Embryonic facial prominence (tissue), 1 donor: ENCODE measurements around the gene PIGS.
"Not testable (repeated sequence)": the region's sequence is repeated elsewhere in the genome, so short reads cannot be mapped to it uniquely, and the experiment has no call there.

ENCODE experiments used
- DNase-seq: peaks from one replicate; pipeline ENCODE4 v3.0.0-alpha.2; 2016; ENCODE audit errors: extremely low spot score

PIGS gene

GRCh38 chr17:28529013-28529400, 42.3 kb downstream of the PIGS start:
- DNase-seq, result no peak

- DNase-seq, result no peak
These were observed 42.9 kb downstream of the PIGS start for GRCh38 chr17:28528327-28529012.

GRCh38 chr17:28527859-28528258, 43.5 kb downstream of the PIGS start:
- DNase-seq, result no peak

- no peak for DNase-seq
These were observed 44.1 kb downstream of the PIGS start for GRCh38 chr17:28527181-28527681.

- no peak for DNase-seq
These were observed 44.9 kb downstream of the PIGS start for GRCh38 chr17:28526381-28526780.

- DNase-seq, result no peak
These were observed 46.6 kb downstream of the PIGS start for GRCh38 chr17:28524476-28525424.

- no peak for DNase-seq
These were observed 47.4 kb downstream of the PIGS start for GRCh38 chr17:28523876-28524275.

- DNase-seq, result no peak
These were observed 48.1 kb downstream of the PIGS start for GRCh38 chr17:28523186-28523585.

- DNase-seq, result not testable (repeated sequence)
These were observed 49.0 kb downstream of the PIGS start for GRCh38 chr17:28522281-28522680.

- DNase-seq, result no peak
These were observed 49.8 kb downstream of the PIGS start for GRCh38 chr17:28521311-28522085.

- DNase-seq, result no peak
These were observed 50.6 kb downstream of the PIGS start for GRCh38 chr17:28520687-28521086.

GRCh38 chr17:28519236-28519635, 52.1 kb downstream of the PIGS start:
- no peak for DNase-seq

GRCh38 chr17:28518578-28518977, 52.7 kb downstream of the PIGS start:
- no peak for DNase-seq

- no peak for DNase-seq
These were observed 53.2 kb downstream of the PIGS start for GRCh38 chr17:28518132-28518531.

GRCh38 chr17:28515518-28515917, 55.8 kb downstream of the PIGS start:
- no peak for DNase-seq

- DNase-seq, result no peak
These were observed 56.7 kb downstream of the PIGS start for GRCh38 chr17:28514561-28515002.

GRCh38 chr17:28513476-28513875, 57.8 kb downstream of the PIGS start:
- DNase-seq, result no peak

- DNase-seq, result no peak
These were observed 59.4 kb downstream of the PIGS start for GRCh38 chr17:28511858-28512461.

- no peak for DNase-seq
These were observed 61.5 kb downstream of the PIGS start for GRCh38 chr17:28509789-28510188.

GRCh38 chr17:28508211-28508724, 63.1 kb downstream of the PIGS start:
- no peak for DNase-seq

- no peak for DNase-seq
These were observed 63.6 kb downstream of the PIGS start for GRCh38 chr17:28507567-28508203.
